GM18498 (cell line): Measurements from ENCODE around the gene OR2A2.

Source experiments
- ATAC-seq: cut with Tn5 transposase; IDR thresholded peaks from one replicate; pipeline ENCODE4 v1.9.1; 2021; ENCODE audit warnings: mild to moderate bottlenecking, moderate library complexity; ENCODE audit not compliant: unreplicated experiment

The OR2A2 gene

GRCh38 chr7:144137501-144137900 lies 28.1 kb downstream of the OR2A2 start:
- ATAC-seq, result no peak

GRCh38 chr7:144142187-144142586 lies 32.8 kb downstream of the OR2A2 start:
- ATAC-seq, result no peak

GRCh38 chr7:144144426-144144825 lies 35.0 kb downstream of the OR2A2 start:
- ATAC-seq, result no peak

GRCh38 chr7:144148224-144148827 lies 38.9 kb downstream of the OR2A2 start:
- ATAC-seq, result no peak

GRCh38 chr7:144158861-144159260 lies 49.5 kb downstream of the OR2A2 start:
- ATAC-seq, result no peak
